ENCODE measurements around the gene CEP192.

Gene CEP192

GRCh38 chr18:13105059-13105458 lies 113.9 kb downstream of the CEP192 start:
- DNase-seq = no peak

- no peak for DNase-seq
Observed at GRCh38 chr18:13107074-13107473, 115.9 kb downstream of the CEP192 start.

- no peak for DNase-seq
Observed at GRCh38 chr18:13108330-13108729, 117.2 kb downstream of the CEP192 start.

GRCh38 chr18:13110559-13110958 lies 119.4 kb downstream of the CEP192 start:
- no peak for DNase-seq

GRCh38 chr18:13112982-13113381 lies 121.8 kb downstream of the CEP192 start:
- no peak for DNase-seq

- DNase-seq = no peak
Observed at GRCh38 chr18:13120255-13120654, 129.1 kb downstream of the CEP192 start.

- no peak for DNase-seq
Observed at GRCh38 chr18:13120983-13121441, 129.8 kb downstream of the CEP192 start.

- DNase-seq = no peak
Observed at GRCh38 chr18:13124411-13124810, 133.2 kb downstream of the CEP192 start.

- no peak for DNase-seq
Observed at GRCh38 chr18:13125191-13125590, 134.0 kb downstream of the CEP192 start.

GRCh38 chr18:13126966-13127598 lies 135.9 kb downstream of the CEP192 start:
- DNase-seq = no peak

- no peak for DNase-seq
Observed at GRCh38 chr18:13131283-13131682, 140.1 kb downstream of the CEP192 start.

GRCh38 chr18:13134551-13135401 lies 143.6 kb downstream of the CEP192 start:
- DNase-seq = no peak

GRCh38 chr18:13136056-13136903 lies 145.1 kb downstream of the CEP192 start:
- DNase-seq = no peak

GRCh38 chr18:13136904-13137669 lies 145.9 kb downstream of the CEP192 start:
- no peak for DNase-seq

- peak; percentile 42 for DNase-seq
Observed at GRCh38 chr18:13137670-13138419, 146.7 kb downstream of the CEP192 start.

GRCh38 chr18:13138420-13139139 lies 147.4 kb downstream of the CEP192 start:
- no peak for DNase-seq

- no peak for DNase-seq
Observed at GRCh38 chr18:13139885-13140450, 148.8 kb downstream of the CEP192 start.

- no peak for DNase-seq
Observed at GRCh38 chr18:13141209-13141608, 150.0 kb downstream of the CEP192 start.

GRCh38 chr18:13145636-13146190 lies 154.6 kb downstream of the CEP192 start:
- no peak for DNase-seq

GRCh38 chr18:13147130-13147529 lies 156.0 kb downstream of the CEP192 start:
- no peak for DNase-seq
